T-helper 1 cell (primary cell): ENCODE measurements around the gene TMEM63B.

Source experiments
- DNase-seq, 5 donors: peaks; one replicate each; pipeline ENCODE4 v3.0.0-alpha.2; 2012 to 2020

TMEM63B gene

GRCh38 chr6:44145839-44146238 lies 18.5 kb downstream of the TMEM63B start:
- DNase-seq = no peak

GRCh38 chr6:44146685-44147084 lies 19.3 kb downstream of the TMEM63B start:
- no peak for DNase-seq

- DNase-seq = no peak
These were observed 19.9 kb downstream of the TMEM63B start for GRCh38 chr6:44147256-44147655.

GRCh38 chr6:44148306-44148705 lies 21.0 kb downstream of the TMEM63B start:
- no peak for DNase-seq

- no peak for DNase-seq
These were observed 22.1 kb downstream of the TMEM63B start for GRCh38 chr6:44149369-44150012.

- DNase-seq = no peak
These were observed 23.1 kb downstream of the TMEM63B start for GRCh38 chr6:44150317-44150917.

- DNase-seq = peak; percentile 55 to 73 (median 68)
These were observed 24.2 kb downstream of the TMEM63B start for GRCh38 chr6:44151348-44152108.

GRCh38 chr6:44152109-44152461 lies 24.7 kb downstream of the TMEM63B start:
- DNase-seq = no peak

- no peak for DNase-seq
These were observed 25.2 kb downstream of the TMEM63B start for GRCh38 chr6:44152533-44152932.

- no peak for DNase-seq
These were observed 26.7 kb downstream of the TMEM63B start for GRCh38 chr6:44154067-44154466.

- DNase-seq = no peak
These were observed 29.3 kb downstream of the TMEM63B start for GRCh38 chr6:44156494-44157151.

GRCh38 chr6:44157152-44157521 lies 29.8 kb downstream of the TMEM63B start:
- no peak for DNase-seq

GRCh38 chr6:44158770-44159228 lies 31.4 kb downstream of the TMEM63B start, which contains the start of gene CAPN11:
Gene CAPN11, plus strand, starts transcription at chr6:44158820. Its CDS starts 29 bp downstream, at chr6:44158849.
- no peak for DNase-seq

- no peak for DNase-seq
These were observed 34.6 kb downstream of the TMEM63B start for GRCh38 chr6:44161997-44162338.

- DNase-seq = no peak
These were observed 35.7 kb downstream of the TMEM63B start for GRCh38 chr6:44162876-44163625.

GRCh38 chr6:44166116-44166515 lies 38.8 kb downstream of the TMEM63B start:
- DNase-seq = no peak

GRCh38 chr6:44166591-44167184 lies 39.3 kb downstream of the TMEM63B start:
- no peak for DNase-seq

GRCh38 chr6:44167567-44167966 lies 40.2 kb downstream of the TMEM63B start:
- no peak for DNase-seq

GRCh38 chr6:44169154-44169553 lies 41.8 kb downstream of the TMEM63B start:
- no peak for DNase-seq

GRCh38 chr6:44169886-44170570 lies 42.7 kb downstream of the TMEM63B start:
- no peak for DNase-seq

- no peak for DNase-seq
These were observed 44.7 kb downstream of the TMEM63B start for GRCh38 chr6:44171899-44172546.
